K562 (cell line): ENCODE results near the gene RPS27. TPM values are rescaled to one million over a fixed set of nuclear protein-coding genes. Genes with fewer than 3 reads are reported as not detected.

Experiments used
- ARNT ChIP-seq, 2 experiments: fragments of 450-650 bp; IDR thresholded peaks; 2 replicates each; pipeline ENCODE4 v1.6.1; 2016; ENCODE audit warnings: mild to moderate bottlenecking in 1 of 2
- BRF1 ChIP-seq: IDR thresholded peaks from 3 replicates; pipeline ENCODE4 v1.6.1; 2011; ENCODE audit warnings: borderline replicate concordance, mild to moderate bottlenecking; ENCODE audit not compliant: insufficient read length; ENCODE audit errors: extremely low read depth
- CBX8 ChIP-seq: fragments of 200-600 bp; sonication (generic); IDR thresholded peaks from 2 replicates; pipeline ENCODE4 v1.6.1; 2012; ENCODE audit warnings: borderline replicate concordance, mixed run types, low read depth, mild to moderate bottlenecking, moderate library complexity, mixed read lengths, low read length, control low read depth, inconsistent platforms; ENCODE audit not compliant: poor library complexity, severe bottlenecking; ENCODE audit errors: extremely low read depth
- HDAC1 ChIP-seq, 2 experiments: fragments of 450-650 bp; IDR thresholded peaks; 2 replicates each; pipeline ENCODE4 v1.6.1; 2016 to 2017; ENCODE audit warnings: inconsistent platforms in 1 of 2, mild to moderate bottlenecking in 1 of 2, moderate library complexity in 1 of 2
- MEF2A ChIP-seq: IDR thresholded peaks from 2 replicates; pipeline ENCODE4 v1.6.1; 2011; ENCODE audit warnings: low read depth, mild to moderate bottlenecking, low read length, moderate library complexity; ENCODE audit not compliant: control insufficient read depth
- NCOA4 ChIP-seq: fragments of 450-650 bp; IDR thresholded peaks from 2 replicates; pipeline ENCODE4 v1.6.1; 2018; ENCODE audit warnings: mild to moderate bottlenecking; ENCODE audit not compliant: partially characterized antibody
- PTTG1 ChIP-seq: fragments of 450-650 bp; IDR thresholded peaks from 2 replicates; pipeline ENCODE4 v1.6.1; 2016; ENCODE audit warnings: low read depth, mild to moderate bottlenecking, missing genetic modification characterization, missing compliant biosample characterization
- ZKSCAN8 ChIP-seq: fragments of 200-800 bp; sonication (Bioruptor generic); IDR thresholded peaks from 2 replicates; pipeline ENCODE4 v1.6.1; 2016; ENCODE audit warnings: missing genetic modification characterization, missing compliant biosample characterization
- ZNF77 ChIP-seq: fragments of 250-450 bp; sonication (Bioruptor Pico); IDR thresholded peaks from 2 replicates; pipeline ENCODE4 v1.5.0; 2020
- polyA plus RNA-seq, 8 experiments: library from polyadenylated mRNA; depleted of rRNA in 4 of 8; stranded (reverse) in 5 of 8; unstranded in 3 of 8; fragments of >200 nt; fragmentation: Nextera tagmentation in 2 of 8; fragmentation: Illumina TruSeq in 1 of 8; extraction: Ambion mirVana in 2 of 8; extraction: Trizol in 1 of 8; gene quantifications; 2 replicates each; pipeline versions ENCODE4 v1.2.1 to v1.2.3, GENCODE V29; 2011 to 2014; ENCODE audit warnings: inconsistent platforms in 1 of 8, missing spikeins in 1 of 8
- total RNA-seq, 7 experiments: library from RNA; depleted of rRNA in 6 of 7; stranded (reverse); fragments of >200 nt in 6 of 7; fragmentation: Illumina TruSeq in 2 of 7; extraction: Trizol in 2 of 7; gene quantifications; 2 replicates each; pipeline versions ENCODE4 v1.2.1 to v1.2.3, GENCODE V29; 2011 to 2021; ENCODE audit warnings: low replicate concordance in 1 of 7
- TF ChIP-seq, protein P1 (sequence below), 2 experiments: fragments of 450-650 bp; formaldehyde crosslinking in 1 of 2; IDR thresholded peaks; 2 replicates each; pipeline versions ENCODE4 v1.4.0 to v1.6.1; 2014 to 2020; ENCODE audit warnings: mild to moderate bottlenecking in 2 of 2, borderline replicate concordance in 1 of 2, low read depth in 1 of 2

Gene RPS27
- total and polyA plus RNA-seq, 9 of the 15 experiments (the other 6 are each of a cell fraction or from before 2014, with no cell fraction given), result 2,091 to 9,377 (median 6,706) TPM

DNA sequence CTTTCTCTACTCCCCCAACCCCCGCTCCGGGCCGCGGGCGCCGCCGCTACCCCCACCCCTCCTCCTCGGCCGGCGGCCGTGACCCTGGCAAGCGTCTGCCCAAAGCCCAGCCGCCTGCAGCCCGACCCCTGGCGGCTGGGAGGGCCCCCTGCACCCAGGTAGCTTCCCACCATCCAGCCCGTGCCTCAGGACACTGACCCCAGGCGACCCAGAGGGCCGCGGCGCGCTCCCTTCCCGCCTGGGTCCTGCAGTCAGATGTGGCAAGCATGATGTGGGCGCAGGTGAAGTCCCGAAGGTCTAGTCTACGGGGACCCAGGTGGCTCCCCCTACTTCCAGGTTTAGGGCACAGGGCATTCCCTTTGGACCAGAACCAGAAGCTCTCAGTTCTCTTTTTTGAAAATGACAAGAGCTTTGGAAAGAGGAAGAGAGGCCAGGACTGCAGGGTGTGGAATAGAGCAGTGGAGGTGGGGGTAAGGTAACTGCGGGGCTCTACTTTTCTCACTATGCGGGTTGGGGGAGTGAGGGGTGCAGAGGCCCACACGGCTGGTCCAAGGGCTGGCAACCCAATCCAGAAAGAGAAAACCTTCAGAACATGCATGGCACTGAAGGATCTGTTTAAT is 43.8 kb upstream of the RPS27 start, which contains the start of gene DENND4B (continued):
- TF ChIP-seq CBX8, result no peak
- no peak for TF ChIP-seq PTTG1
- TF ChIP-seq NCOA4, result no peak
- TF ChIP-seq HDAC1 (IDR thresholded peaks at IDR 0.05), result peak in 1 of 2 experiments; percentile 47; a peak in 1 of 4 replicates
- no peak for TF ChIP-seq ZKSCAN8
- TF ChIP-seq MEF2A, result no peak
- no peak for TF ChIP-seq ARNT (IDR thresholded peaks at IDR 0.05)
- no peak for TF ChIP-seq ZNF77 (CRISPR knock-in tag)
- TF ChIP-seq, protein P1, sequence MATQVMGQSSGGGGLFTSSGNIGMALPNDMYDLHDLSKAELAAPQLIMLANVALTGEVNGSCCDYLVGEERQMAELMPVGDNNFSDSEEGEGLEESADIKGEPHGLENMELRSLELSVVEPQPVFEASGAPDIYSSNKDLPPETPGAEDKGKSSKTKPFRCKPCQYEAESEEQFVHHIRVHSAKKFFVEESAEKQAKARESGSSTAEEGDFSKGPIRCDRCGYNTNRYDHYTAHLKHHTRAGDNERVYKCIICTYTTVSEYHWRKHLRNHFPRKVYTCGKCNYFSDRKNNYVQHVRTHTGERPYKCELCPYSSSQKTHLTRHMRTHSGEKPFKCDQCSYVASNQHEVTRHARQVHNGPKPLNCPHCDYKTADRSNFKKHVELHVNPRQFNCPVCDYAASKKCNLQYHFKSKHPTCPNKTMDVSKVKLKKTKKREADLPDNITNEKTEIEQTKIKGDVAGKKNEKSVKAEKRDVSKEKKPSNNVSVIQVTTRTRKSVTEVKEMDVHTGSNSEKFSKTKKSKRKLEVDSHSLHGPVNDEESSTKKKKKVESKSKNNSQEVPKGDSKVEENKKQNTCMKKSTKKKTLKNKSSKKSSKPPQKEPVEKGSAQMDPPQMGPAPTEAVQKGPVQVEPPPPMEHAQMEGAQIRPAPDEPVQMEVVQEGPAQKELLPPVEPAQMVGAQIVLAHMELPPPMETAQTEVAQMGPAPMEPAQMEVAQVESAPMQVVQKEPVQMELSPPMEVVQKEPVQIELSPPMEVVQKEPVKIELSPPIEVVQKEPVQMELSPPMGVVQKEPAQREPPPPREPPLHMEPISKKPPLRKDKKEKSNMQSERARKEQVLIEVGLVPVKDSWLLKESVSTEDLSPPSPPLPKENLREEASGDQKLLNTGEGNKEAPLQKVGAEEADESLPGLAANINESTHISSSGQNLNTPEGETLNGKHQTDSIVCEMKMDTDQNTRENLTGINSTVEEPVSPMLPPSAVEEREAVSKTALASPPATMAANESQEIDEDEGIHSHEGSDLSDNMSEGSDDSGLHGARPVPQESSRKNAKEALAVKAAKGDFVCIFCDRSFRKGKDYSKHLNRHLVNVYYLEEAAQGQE (IDR thresholded peaks at IDR 0.05; ENCODE audit: borderline replicate concordance), result peak; percentile 50; the same call in 1 of the 2 replicates
- TF ChIP-seq, protein P1 (CRISPR knock-in tag; IDR thresholded peaks at IDR 0.05; ENCODE audit: low read depth), result no peak
- no peak for TF ChIP-seq BRF1
